Prostate gland (tissue), 2 donors: ENCODE measurements around the gene ZNF319. TPM values are rescaled to one million over a fixed set of nuclear protein-coding genes. Genes with fewer than 3 reads are reported as not detected.
A peak's percentile ranks its signal among the peaks of the same experiment; 100 is the strongest.

Experiments
- DNase-seq: peaks from one replicate; pipeline ENCODE4 v3.0.0-alpha.2; 2019; ENCODE audit warnings: low spot score
- H3K27ac ChIP-seq, 2 donors: fragments of 200-600 bp; sonication (generic); 2 replicates each; pipeline ENCODE4 v1.5.1; 2017 to 2019
- H3K27me3 ChIP-seq: fragments of 200-600 bp; sonication (generic); replicated peaks from 2 replicates; pipeline ENCODE4 v1.5.1; 2019; ENCODE audit not compliant: insufficient read depth
- H3K36me3 ChIP-seq, 2 donors: fragments of 200-600 bp; sonication (generic); 1 replicate in 1 of 2; 2 replicates in 1 of 2; pipeline versions ENCODE4 v1.5.1 to v1.8.1; 2017 to 2019
- H3K4me1 ChIP-seq: fragments of 200-600 bp; sonication (generic); replicated peaks from 2 replicates; pipeline ENCODE4 v1.5.1; 2019
- H3K4me3 ChIP-seq, 2 donors: fragments of 200-600 bp; sonication (generic); 2 replicates each; pipeline ENCODE4 v1.5.1; 2017 to 2019
- H3K9me3 ChIP-seq: fragments of 200-600 bp; sonication (generic); 2 replicates; pipeline ENCODE4 v1.5.1; 2017
- CTCF ChIP-seq, 4 experiments: fragments of 200-600 bp in 2 of 4; fragments of 450-650 bp in 2 of 4; sonication (generic) in 2 of 4; IDR thresholded peaks; 1 replicate in 3 of 4; 2 replicates in 1 of 4; pipeline ENCODE4 v1.5.1; 2016 to 2019; ENCODE audit warnings: antibody characterized with exemption in 4 of 4, mild to moderate bottlenecking in 2 of 4, moderate library complexity in 2 of 4
- POLR2A ChIP-seq: fragments of 450-650 bp; IDR thresholded peaks from one replicate; pipeline ENCODE4 v1.6.1; 2016; ENCODE audit warnings: antibody characterized with exemption, mild to moderate bottlenecking
- POLR2AphosphoS5 ChIP-seq: sonication (generic); formaldehyde crosslinking; IDR thresholded peaks from one replicate; pipeline ENCODE4 v1.6.1; 2017; ENCODE audit warnings: antibody characterized with exemption
- WGBS: methylation state at CpG from one replicate; pipeline ENCODE4 v1.1.5; 2018; 5-methylcytosine and 5-hydroxymethylcytosine counted together
- intact Hi-C: fragments of 100-400 bp; cut with DNase I; formaldehyde crosslinking; loops from one replicate; pipeline ENCODE4 v1.14.2; 2022
- total RNA-seq, 2 donors: library from RNA; depleted of rRNA; stranded (reverse); fragments of >200 nt; gene quantifications; one replicate each; pipeline ENCODE4 v1.1.0, GENCODE V29; 2016

ZNF319 gene
- total RNA-seq, 2 donors from 2014 or later: 7.6 to 12.9 TPM

GRCh38 chr16:58020628-58021521, 20.4 kb upstream of the ZNF319 start:
- TF ChIP-seq CTCF (IDR thresholded peaks at IDR 0.05) (peak in 3 of 4 experiments; percentile 64 to 76 (median 70)), POLR2A (no peak)
- Histone ChIP-seq H3K4me1 (peaks cover 29% of the 10 kb centered on the region), H3K27ac (peak overlapping the region in 1 of 2 donors; percentile 63)

GRCh38 chr16:58019866-58020538, 19.5 kb upstream of the ZNF319 start:
- H3K36me3 ChIP-seq: no peaks in the 10 kb centered on the region
- TF ChIP-seq CTCF (IDR thresholded peaks at IDR 0.05): no peak
- no peak for TF ChIP-seq POLR2AphosphoS5
- no peak for TF ChIP-seq POLR2A
- H3K4me1 ChIP-seq: peaks cover 29% of the 10 kb centered on the region
- no peak for DNase-seq
- no peak overlapping the region for H3K4me3 ChIP-seq
- H3K27me3 ChIP-seq: no peaks in the 10 kb centered on the region
- intact Hi-C loops: loop anchor here (5.0 to 10.0 kb wide), 3 partner anchors 107 to 475 kb away; partner anchors contain the start of genes CFAP20 and CSNK2A2
- WGBS: 77% methylated on average over 8 of the region's 8 CpGs
- no peak overlapping the region for H3K27ac ChIP-seq
- H3K9me3 ChIP-seq: no peaks in the 10 kb centered on the region

More at GRCh38 chr16:58020628-58021521, 20.4 kb upstream of the ZNF319 start:
- peak; percentile 62 for DNase-seq
- intact Hi-C loops: loop anchor here (5.0 to 10.0 kb wide), 3 partner anchors 106 to 474 kb away; partner anchors contain the start of genes CFAP20 and CSNK2A2
- WGBS: 44% methylated on average over 8 of the region's 8 CpGs
- Histone ChIP-seq H3K9me3 (no peaks in the 10 kb centered on the region), H3K36me3 (no peaks in the 10 kb centered on the region), H3K4me3 (no peak overlapping the region), H3K27me3 (no peaks in the 10 kb centered on the region)

GRCh38 chr16:58018803-58019202, 18.3 kb upstream of the ZNF319 start:
- no peak for DNase-seq
- intact Hi-C loops: no loop called here
- Histone ChIP-seq H3K27me3 (no peaks in the 10 kb centered on the region), H3K4me1 (peaks cover 29% of the 10 kb centered on the region), H3K9me3 (no peaks in the 10 kb centered on the region), H3K27ac (no peak overlapping the region), H3K4me3 (no peak overlapping the region), H3K36me3 (no peaks in the 10 kb centered on the region)
- TF ChIP-seq POLR2AphosphoS5 (no peak), POLR2A (no peak), CTCF (IDR thresholded peaks at IDR 0.05) (no peak)
- WGBS: 78% methylated on average over 7 of the region's 7 CpGs

- no peaks in the 10 kb centered on the region for H3K9me3 ChIP-seq
- H3K4me3 ChIP-seq: no peak overlapping the region
- WGBS: 47% methylated on average over 12 of the region's 12 CpGs
- peaks cover 11% of the 10 kb centered on the region for H3K4me1 ChIP-seq
- intact Hi-C loops: no loop called here
- no peaks in the 10 kb centered on the region for H3K36me3 ChIP-seq
- H3K27me3 ChIP-seq: no peaks in the 10 kb centered on the region
- no peak for TF ChIP-seq POLR2AphosphoS5
- TF ChIP-seq CTCF (IDR thresholded peaks at IDR 0.05): no peak
- TF ChIP-seq POLR2A: no peak
- no peak overlapping the region for H3K27ac ChIP-seq
- no peak for DNase-seq
Measured at GRCh38 chr16:58016840-58017446, 16.5 kb upstream of the ZNF319 start.
